Measurements from ENCODE around the gene ULK1. TPM values are rescaled to one million over a fixed set of nuclear protein-coding genes. Genes with fewer than 3 reads are reported as not detected.

ULK1 gene
- total and polyA plus RNA-seq, 2 of the 13 experiments (the other 11 are each of a cell fraction or from before 2014, with no cell fraction given) = 2.8 to 10.1 TPM

- TF ChIP-seq ZXDC (CRISPR knock-in tag; IDR thresholded peaks at IDR 0.05) (0 out of 2 replicates have a peak, but pooled peaks have one; percentile 48), ZNF468 (CRISPR knock-in tag; IDR thresholded peaks at IDR 0.05) (no peak), HOXD1 (CRISPR knock-in tag; IDR thresholded peaks at IDR 0.05) (0 out of 2 replicates have a peak, but pooled peaks have one; percentile 36), ZNF878 (CRISPR knock-in tag; IDR thresholded peaks at IDR 0.05) (no peak), TCF7L2 (IDR thresholded peaks at IDR 0.05; ENCODE audit: low read depth, low read length) (no peak), THAP11 (CRISPR knock-in tag; IDR thresholded peaks at IDR 0.05) (no peak), TRIM22 (IDR thresholded peaks at IDR 0.05) (no peak), GLMP (CRISPR knock-in tag; IDR thresholded peaks at IDR 0.05; ENCODE audit: borderline replicate concordance) (no peak), ZNF781 (CRISPR knock-in tag; IDR thresholded peaks at IDR 0.05; ENCODE audit: borderline replicate concordance, not compliant biosample characterization) (peak; percentile 68), ZNF607 (CRISPR knock-in tag; IDR thresholded peaks at IDR 0.05; ENCODE audit: borderline replicate concordance) (no peak), HDAC2 (CRISPR knock-in tag; IDR thresholded peaks at IDR 0.05) (no peak), SMARCE1 (IDR thresholded peaks at IDR 0.05; ENCODE audit: borderline replicate concordance) (no peak), RXRA (CRISPR knock-in tag; IDR thresholded peaks at IDR 0.05) (no peak), ZNF777 (CRISPR knock-in tag; IDR thresholded peaks at IDR 0.05) (no peak), THAP8 (CRISPR knock-in tag; IDR thresholded peaks at IDR 0.05; ENCODE audit: borderline replicate concordance) (no peak), CHD4 (IDR thresholded peaks at IDR 0.05; ENCODE audit: borderline replicate concordance, low read length) (peak; percentile 62; the same call in 1 of the 2 replicates), PAWR (CRISPR knock-in tag; IDR thresholded peaks at IDR 0.05; ENCODE audit: borderline replicate concordance) (no peak), ZNF232 (CRISPR knock-in tag; IDR thresholded peaks at IDR 0.05; ENCODE audit: borderline replicate concordance) (0 out of 2 replicates have a peak, but pooled peaks have one; percentile 49), ZFP36 (IDR thresholded peaks at IDR 0.05; ENCODE audit: borderline replicate concordance, low read depth, low read length, partially characterized antibody) (peak; percentile 99), ADNP (CRISPR knock-in tag; IDR thresholded peaks at IDR 0.05) (peak; percentile 97), ZNF572 (CRISPR knock-in tag; IDR thresholded peaks at IDR 0.05) (0 out of 2 replicates have a peak, but pooled peaks have one; percentile 15), ARHGAP35 (CRISPR knock-in tag; IDR thresholded peaks at IDR 0.05; ENCODE audit: borderline replicate concordance) (no peak), HOXA7 (CRISPR knock-in tag; IDR thresholded peaks at IDR 0.05) (no peak), RXRB (CRISPR knock-in tag; IDR thresholded peaks at IDR 0.05; ENCODE audit: borderline replicate concordance) (no peak)
Measured at GRCh38 chr12:131861261-131862083, 33.0 kb upstream of the ULK1 start (continued).

Measured in HepG2 (cell line).